A549 (cell line): Measurements from ENCODE around the gene SUPT5H. TPM values are rescaled to one million over a fixed set of nuclear protein-coding genes. Genes with fewer than 3 reads are reported as not detected.

Experiments
- ATAC-seq, 2 experiments: fragments of 200-7000 bp in 1 of 2; fragments of >200 bp in 1 of 2; cut with Nextera tagmentation in 1 of 2; cut with Tn5 transposase in 1 of 2; 3 replicates each; pipeline versions ENCODE4 v1.8.0 to v1.9.1; 2018 to 2020; ENCODE audit warnings: mild to moderate bottlenecking in 1 of 2, moderate library complexity in 1 of 2
- CTCF ChIA-PET: fragments of 300-600 bp; sonication (Branson Sonifier 250); formaldehyde crosslinking; extraction: SDS; loops from one replicate; lab custom pipeline; 2021; ENCODE audit warnings: antibody characterized with exemption, inconsistent platforms; lab: Yijun Ruan, JAX
- POLR2A ChIA-PET: fragments of 350-600 bp; formaldehyde crosslinking; extraction: SDS; loops from one replicate; lab custom pipeline; 2021; ENCODE audit warnings: antibody characterized with exemption, inconsistent platforms; lab: Yijun Ruan, JAX
- DNase-seq, 2 experiments: peaks; one replicate each; pipeline versions ENCODE4 v3.0.0 to v3.0.0-alpha.2; 2011 to 2016; ENCODE audit warnings: low read depth in 1 of 2, low spot score in 1 of 2
- FAIRE-seq: peaks from 2 replicates; lab custom pipeline; 2011; peaks lifted over from hg19 to GRCh38; lab: Jason Lieb, UNC
- H3K27ac ChIP-seq, 2 experiments: fragments of >200 bp; sonication (Bioruptor Twin); formaldehyde crosslinking; 3 replicates each; pipeline ENCODE4 v1.5.1; 2016 to 2017
- H3K4me1 ChIP-seq: fragments of >200 bp; sonication (Bioruptor Twin); formaldehyde crosslinking; 3 replicates; pipeline ENCODE4 v1.6.1; 2016
- H3K4me2 ChIP-seq: fragments of >200 bp; sonication (Bioruptor Twin); formaldehyde crosslinking; 3 replicates; pipeline ENCODE4 v1.6.1; 2016
- H3K4me3 ChIP-seq: fragments of >200 bp; sonication (Bioruptor Twin); formaldehyde crosslinking; 3 replicates; pipeline ENCODE4 v1.5.1; 2016
- H3K9me3 ChIP-seq: fragments of >200 bp; sonication (Bioruptor Twin); formaldehyde crosslinking; 3 replicates; pipeline ENCODE4 v1.6.1; 2016
- BHLHE40 ChIP-seq: IDR thresholded peaks from 2 replicates; pipeline ENCODE4 v1.6.1; 2012; ENCODE audit warnings: low read depth, low read length, inconsistent platforms
- CEBPB ChIP-seq, 2 experiments: fragments of >200 bp in 1 of 2; sonication (Bioruptor Twin) in 1 of 2; formaldehyde crosslinking in 1 of 2; IDR thresholded peaks; 2 replicates each; pipeline ENCODE4 v1.6.1; 2012 to 2016
- CHD4 ChIP-seq: fragments of 200-600 bp; sonication (generic); IDR thresholded peaks from 2 replicates; pipeline ENCODE4 v1.6.1; 2016; ENCODE audit warnings: antibody characterized with exemption, mild to moderate bottlenecking, borderline replicate concordance
- EHF ChIP-seq: fragments of 250-450 bp; sonication (Bioruptor Pico); IDR thresholded peaks from 2 replicates; pipeline ENCODE4 v1.5.0; 2020; ENCODE audit warnings: mild to moderate bottlenecking
- EP300 ChIP-seq, 2 experiments: fragments of >200 bp; sonication (Bioruptor Twin); formaldehyde crosslinking; IDR thresholded peaks; 2 replicates in 1 of 2; 3 replicates in 1 of 2; pipeline ENCODE4 v1.6.1; 2016 to 2017
- ESRRA ChIP-seq: fragments of 150-350 bp; IDR thresholded peaks from 2 replicates; pipeline ENCODE4 v1.6.1; 2014; ENCODE audit warnings: mild to moderate bottlenecking, low read length, borderline replicate concordance
- FOSB ChIP-seq: fragments of 250-450 bp; sonication (Bioruptor Pico); IDR thresholded peaks from 2 replicates; pipeline ENCODE4 v1.5.0; 2020; ENCODE audit warnings: mild to moderate bottlenecking, moderate library complexity
- FOSL2 ChIP-seq, 2 experiments: fragments of 450-650 bp in 1 of 2; fragments of >200 bp in 1 of 2; sonication (Bioruptor Twin) in 1 of 2; formaldehyde crosslinking; IDR thresholded peaks; 2 replicates each; pipeline versions ENCODE4 v1.5.0 to v1.6.1; 2016 to 2020; ENCODE audit warnings: mild to moderate bottlenecking in 1 of 2, moderate library complexity in 1 of 2
- FOXS1 ChIP-seq: fragments of 250-450 bp; sonication (Bioruptor Pico); IDR thresholded peaks from 2 replicates; pipeline ENCODE4 v1.5.0; 2020; ENCODE audit warnings: mild to moderate bottlenecking, moderate library complexity
- GATA3 ChIP-seq: IDR thresholded peaks from 2 replicates; pipeline ENCODE4 v1.6.1; 2012; ENCODE audit warnings: borderline replicate concordance
- HOXA7 ChIP-seq: fragments of 250-450 bp; sonication (Bioruptor Pico); IDR thresholded peaks from 2 replicates; pipeline ENCODE4 v1.5.0; 2020; ENCODE audit warnings: mild to moderate bottlenecking, moderate library complexity
- HOXB5 ChIP-seq: fragments of 250-450 bp; sonication (Bioruptor Pico); IDR thresholded peaks from 2 replicates; pipeline ENCODE4 v1.5.0; 2020; ENCODE audit warnings: mild to moderate bottlenecking, moderate library complexity
- JUN ChIP-seq, 2 experiments: fragments of >200 bp; sonication (Bioruptor Twin); formaldehyde crosslinking; IDR thresholded peaks; 2 replicates in 1 of 2; 3 replicates in 1 of 2; pipeline ENCODE4 v1.6.1; 2016 to 2017
- MAZ ChIP-seq: fragments of 150-350 bp; IDR thresholded peaks from 2 replicates; pipeline ENCODE4 v1.6.1; 2014; ENCODE audit warnings: antibody characterized with exemption, low read depth, low read length, borderline replicate concordance
- NPAS2 ChIP-seq: fragments of 250-450 bp; sonication (Bioruptor Pico); IDR thresholded peaks from 2 replicates; pipeline ENCODE4 v1.8.0; 2022; ENCODE audit warnings: mild to moderate bottlenecking, moderate library complexity, borderline replicate concordance
- POLR2A ChIP-seq: IDR thresholded peaks from 2 replicates; pipeline ENCODE4 v1.6.1; 2012; ENCODE audit warnings: mild to moderate bottlenecking, low read length
- POLR2AphosphoS2 ChIP-seq: conservative IDR thresholded peaks from 2 replicates; pipeline ENCODE4 v1.6.1; 2012; ENCODE audit warnings: low read length, improper control_type of control experiment, inconsistent platforms
- RAD21 ChIP-seq, 2 experiments: fragments of >200 bp in 1 of 2; sonication (Bioruptor Twin) in 1 of 2; formaldehyde crosslinking in 1 of 2; IDR thresholded peaks in 1 of 2; conservative IDR thresholded peaks in 1 of 2; 2 replicates in 1 of 2; 3 replicates in 1 of 2; pipeline ENCODE4 v1.6.1; 2012 to 2018; ENCODE audit warnings: inconsistent platforms in 1 of 2
- RARB ChIP-seq: fragments of 250-450 bp; sonication (Bioruptor Pico); IDR thresholded peaks from 2 replicates; pipeline ENCODE4 v1.8.0; 2021; ENCODE audit warnings: mild to moderate bottlenecking, moderate library complexity
- TFCP2L1 ChIP-seq: fragments of 250-450 bp; sonication (Bioruptor Pico); IDR thresholded peaks from 2 replicates; pipeline ENCODE4 v1.5.0; 2021; ENCODE audit warnings: mild to moderate bottlenecking
- ZC3H11A ChIP-seq: fragments of 450-650 bp; IDR thresholded peaks from 2 replicates; pipeline ENCODE4 v1.6.1; 2014; ENCODE audit warnings: antibody characterized with exemption, mild to moderate bottlenecking
- WGBS: methylation state at CpG from one replicate; pipeline ENCODE4 v1.1.6; 2017; ENCODE audit errors: missing lambda C conversion rate; 5-methylcytosine and 5-hydroxymethylcytosine counted together
- polyA plus RNA-seq, 4 experiments: library from polyadenylated mRNA; depleted of rRNA in 3 of 4; stranded (reverse); fragments of >200 nt; fragmentation: RNase III in 1 of 4; extraction: RNeasy Plus Mini Kit Qiagen cat#74134 plus additional on column Dnase treatment in 1 of 4; gene quantifications; 2 replicates in 3 of 4; 3 replicates in 1 of 4; pipeline ENCODE4 v1.2.3, GENCODE V29; 2011 to 2017
- TF ChIP-seq, protein P1 (sequence below): fragments of 150-350 bp; IDR thresholded peaks from 2 replicates; pipeline ENCODE4 v1.6.1; 2014; ENCODE audit warnings: low read depth, mild to moderate bottlenecking, low read length
- TF ChIP-seq, protein P2 (sequence below): fragments of >200 bp; sonication (Bioruptor Twin); formaldehyde crosslinking; IDR thresholded peaks from 3 replicates; pipeline ENCODE4 v1.6.1; 2016
- TF ChIP-seq, protein P3 (sequence below): fragments of 250-450 bp; sonication (Bioruptor Pico); IDR thresholded peaks from 2 replicates; pipeline ENCODE4 v1.5.0; 2021; ENCODE audit warnings: mild to moderate bottlenecking, moderate library complexity, borderline replicate concordance

SUPT5H gene
- polyA plus RNA-seq, 2 of the 4 experiments (the other 2 are of a cell fraction) = 186 to 222 TPM

DNA sequence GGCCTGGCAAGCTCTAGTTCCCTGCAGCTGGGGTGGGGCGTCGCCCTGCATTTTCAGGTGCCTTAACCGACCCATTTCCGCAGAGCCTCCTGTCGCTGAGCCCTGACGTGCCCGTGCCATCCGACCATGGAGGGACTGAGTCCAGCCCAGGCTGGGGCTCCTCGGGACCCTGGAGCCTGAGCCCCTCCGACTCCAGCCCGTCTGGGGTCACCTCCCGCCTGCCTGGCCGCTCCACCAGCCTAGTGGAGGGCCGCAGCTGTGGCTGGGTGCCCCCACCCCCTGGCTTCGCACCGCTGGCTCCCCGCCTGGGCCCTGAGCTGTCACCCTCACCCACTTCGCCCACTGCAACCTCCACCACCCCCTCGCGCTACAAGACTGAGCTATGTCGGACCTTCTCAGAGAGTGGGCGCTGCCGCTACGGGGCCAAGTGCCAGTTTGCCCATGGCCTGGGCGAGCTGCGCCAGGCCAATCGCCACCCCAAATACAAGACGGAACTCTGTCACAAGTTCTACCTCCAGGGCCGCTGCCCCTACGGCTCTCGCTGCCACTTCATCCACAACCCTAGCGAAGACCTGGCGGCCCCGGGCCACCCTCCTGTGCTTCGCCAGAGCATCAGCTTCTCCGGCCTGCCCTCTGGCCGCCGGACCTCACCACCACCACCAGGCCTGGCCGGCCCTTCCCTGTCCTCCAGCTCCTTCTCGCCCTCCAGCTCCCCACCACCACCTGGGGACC, 37.6 kb upstream of the SUPT5H start (continued):
- no peak for TF ChIP-seq CEBPB (IDR thresholded peaks at IDR 0.05)
- TF ChIP-seq JUN (IDR thresholded peaks at IDR 0.05) = peak in 1 of 2 experiments; percentile 46; a peak in 3 of 5 replicates
- peak; percentile 10; the same call in 1 of the 2 replicates for TF ChIP-seq GATA3
- TF ChIP-seq, protein P1, sequence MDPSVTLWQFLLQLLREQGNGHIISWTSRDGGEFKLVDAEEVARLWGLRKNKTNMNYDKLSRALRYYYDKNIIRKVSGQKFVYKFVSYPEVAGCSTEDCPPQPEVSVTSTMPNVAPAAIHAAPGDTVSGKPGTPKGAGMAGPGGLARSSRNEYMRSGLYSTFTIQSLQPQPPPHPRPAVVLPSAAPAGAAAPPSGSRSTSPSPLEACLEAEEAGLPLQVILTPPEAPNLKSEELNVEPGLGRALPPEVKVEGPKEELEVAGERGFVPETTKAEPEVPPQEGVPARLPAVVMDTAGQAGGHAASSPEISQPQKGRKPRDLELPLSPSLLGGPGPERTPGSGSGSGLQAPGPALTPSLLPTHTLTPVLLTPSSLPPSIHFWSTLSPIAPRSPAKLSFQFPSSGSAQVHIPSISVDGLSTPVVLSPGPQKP = no peak
- TF ChIP-seq ZC3H11A = no peak
- TF ChIP-seq EP300 (IDR thresholded peaks at IDR 0.05) = no peak

DNA sequence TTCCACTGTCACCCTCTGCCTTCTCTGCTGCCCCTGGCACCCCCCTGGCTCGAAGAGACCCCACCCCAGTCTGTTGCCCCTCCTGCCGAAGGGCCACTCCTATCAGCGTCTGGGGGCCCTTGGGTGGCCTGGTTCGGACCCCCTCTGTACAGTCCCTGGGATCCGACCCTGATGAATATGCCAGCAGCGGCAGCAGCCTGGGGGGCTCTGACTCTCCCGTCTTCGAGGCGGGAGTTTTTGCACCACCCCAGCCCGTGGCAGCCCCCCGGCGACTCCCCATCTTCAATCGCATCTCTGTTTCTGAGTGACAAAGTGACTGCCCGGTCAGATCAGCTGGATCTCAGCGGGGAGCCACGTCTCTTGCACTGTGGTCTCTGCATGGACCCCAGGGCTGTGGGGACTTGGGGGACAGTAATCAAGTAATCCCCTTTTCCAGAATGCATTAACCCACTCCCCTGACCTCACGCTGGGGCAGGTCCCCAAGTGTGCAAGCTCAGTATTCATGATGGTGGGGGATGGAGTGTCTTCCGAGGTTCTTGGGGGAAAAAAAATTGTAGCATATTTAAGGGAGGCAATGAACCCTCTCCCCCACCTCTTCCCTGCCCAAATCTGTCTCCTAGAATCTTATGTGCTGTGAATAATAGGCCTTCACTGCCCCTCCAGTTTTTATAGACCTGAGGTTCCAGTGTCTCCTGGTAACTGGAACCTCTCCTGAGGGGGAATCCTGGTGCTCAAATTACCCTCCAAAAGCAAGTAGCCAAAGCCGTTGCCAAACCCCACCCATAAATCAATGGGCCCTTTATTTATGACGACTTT, 36.8 kb upstream of the SUPT5H start:
- Histone ChIP-seq H3K9me3 (no peaks in the 10 kb centered on the region), H3K4me3 (peak overlapping the region; percentile 76), H3K4me2 (peak overlapping the region; percentile 95), H3K4me1 (peaks cover 53% of the 10 kb centered on the region), H3K27ac (peak overlapping the region; percentile 94 to 99)
- DNase-seq (peak in 1 of 2 experiments; percentile 61), ATAC-seq (no peak), FAIRE-seq (no peak)
- TF ChIP-seq TFCP2L1 (0 out of 2 replicates have a peak, but pooled peaks have one; percentile 23), BHLHE40 (0 out of 2 replicates have a peak, but pooled peaks have one; percentile 20), POLR2AphosphoS2 (peak; percentile 69; the same call in 1 of the 2 replicates), NPAS2 (CRISPR knock-in tag) (no peak), MAZ (0 out of 2 replicates have a peak, but pooled peaks have one; percentile 7), EHF (CRISPR knock-in tag) (no peak)
- TF ChIP-seq, protein P2, sequence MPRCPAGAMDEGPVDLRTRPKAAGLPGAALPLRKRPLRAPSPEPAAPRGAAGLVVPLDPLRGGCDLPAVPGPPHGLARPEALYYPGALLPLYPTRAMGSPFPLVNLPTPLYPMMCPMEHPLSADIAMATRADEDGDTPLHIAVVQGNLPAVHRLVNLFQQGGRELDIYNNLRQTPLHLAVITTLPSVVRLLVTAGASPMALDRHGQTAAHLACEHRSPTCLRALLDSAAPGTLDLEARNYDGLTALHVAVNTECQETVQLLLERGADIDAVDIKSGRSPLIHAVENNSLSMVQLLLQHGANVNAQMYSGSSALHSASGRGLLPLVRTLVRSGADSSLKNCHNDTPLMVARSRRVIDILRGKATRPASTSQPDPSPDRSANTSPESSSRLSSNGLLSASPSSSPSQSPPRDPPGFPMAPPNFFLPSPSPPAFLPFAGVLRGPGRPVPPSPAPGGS = peak; percentile 10; the same call in 1 of the 3 replicates
- CTCF ChIA-PET = interaction anchor here (0.6 to 21.4 kb wide), 11 partner anchors 10 to 448 kb away, joined by 3 to 457 read pairs (median 4); partner anchors contain the start of genes MED29, PAF1, RPS16 and SAMD4B
- POLR2A ChIA-PET = interaction anchor here (0.6 to 9.4 kb wide), 6 partner anchors 7 to 279 kb away, joined by 3 to 140 read pairs (median 14); partner anchors contain the start of genes MED29, PAF1 and RPS16
- 38% methylated on average over 18 of the region's 20 CpGs for WGBS

DNA sequence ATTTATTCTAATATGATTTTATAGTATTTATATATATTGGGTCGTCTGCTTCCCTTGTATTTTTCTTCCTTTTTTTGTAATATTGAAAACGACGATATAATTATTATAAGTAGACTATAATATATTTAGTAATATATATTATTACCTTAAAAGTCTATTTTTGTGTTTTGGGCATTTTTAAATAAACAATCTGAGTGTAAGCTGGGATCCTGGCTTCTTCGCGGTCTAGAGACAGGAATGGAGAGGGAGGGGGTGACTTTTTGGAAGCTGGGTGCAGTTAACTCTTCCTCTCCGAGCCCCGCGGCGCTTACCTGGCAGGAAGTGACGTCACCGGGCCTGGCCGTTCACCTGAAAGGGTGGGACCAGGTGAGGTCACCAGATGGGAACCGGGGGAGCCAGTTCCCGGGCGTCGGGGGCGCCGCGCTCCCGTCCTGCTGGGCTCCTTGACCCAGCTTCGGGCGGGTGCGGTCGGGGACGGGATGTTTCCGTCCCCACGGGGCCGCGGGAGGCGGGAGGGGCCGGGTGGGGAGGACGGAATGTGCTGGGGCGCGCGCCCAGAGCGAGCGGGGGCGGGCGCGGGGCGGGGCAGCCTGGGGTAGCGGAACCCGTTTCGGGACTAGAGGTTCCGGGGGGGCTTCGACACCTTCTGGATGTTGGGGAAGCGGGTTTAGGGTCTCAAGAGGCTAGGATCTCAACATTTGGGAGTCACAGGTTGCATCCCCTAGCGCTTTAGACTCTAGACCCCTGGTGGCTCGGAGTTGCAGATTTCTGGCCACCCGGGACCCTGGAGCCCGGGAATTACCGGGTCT, 36.0 kb upstream of the SUPT5H start:
- H3K4me3 ChIP-seq = peak overlapping the region; percentile 76
- peak in 1 of 2 experiments; percentile 0; a peak in 1 of 6 replicates for ATAC-seq
- POLR2A ChIA-PET = interaction anchor here (0.7 to 9.4 kb wide), 5 partner anchors 8 to 68 kb away, joined by 3 to 140 read pairs (median 19); partner anchors contain the start of genes MED29, PAF1 and RPS16
- H3K9me3 ChIP-seq = no peaks in the 10 kb centered on the region
- peak overlapping the region; percentile 95 for H3K4me2 ChIP-seq
- WGBS = 2% methylated on average over 25 of the region's 52 CpGs
- CTCF ChIA-PET = interaction anchor here (0.5 to 21.4 kb wide), 4 partner anchors 11 to 293 kb away, joined by 3 to 457 read pairs (median 76); partner anchors contain the start of gene RPS16
- peaks cover 55% of the 10 kb centered on the region for H3K4me1 ChIP-seq
- no peak for FAIRE-seq
- peak; percentile 85 to 89 for DNase-seq
- peak overlapping the region; percentile 94 to 99 for H3K27ac ChIP-seq
- no peak for TF ChIP-seq CHD4
- TF ChIP-seq HOXB5 (CRISPR knock-in tag) = peak; percentile 13; the same call in 1 of the 2 replicates
- TF ChIP-seq POLR2A = peak; percentile 55
- peak; percentile 94 for TF ChIP-seq POLR2AphosphoS2
- TF ChIP-seq HOXA7 = peak; percentile 99
- peak; percentile 39; the same call in 1 of the 2 replicates for TF ChIP-seq GATA3
- TF ChIP-seq FOSL2 (IDR thresholded peaks at IDR 0.05) = no peak
- TF ChIP-seq FOSL2 (CRISPR knock-in tag; IDR thresholded peaks at IDR 0.05) = peak; percentile 93
- peak; percentile 98 for TF ChIP-seq JUN (IDR thresholded peaks at IDR 0.05)
- TF ChIP-seq, protein P3, sequence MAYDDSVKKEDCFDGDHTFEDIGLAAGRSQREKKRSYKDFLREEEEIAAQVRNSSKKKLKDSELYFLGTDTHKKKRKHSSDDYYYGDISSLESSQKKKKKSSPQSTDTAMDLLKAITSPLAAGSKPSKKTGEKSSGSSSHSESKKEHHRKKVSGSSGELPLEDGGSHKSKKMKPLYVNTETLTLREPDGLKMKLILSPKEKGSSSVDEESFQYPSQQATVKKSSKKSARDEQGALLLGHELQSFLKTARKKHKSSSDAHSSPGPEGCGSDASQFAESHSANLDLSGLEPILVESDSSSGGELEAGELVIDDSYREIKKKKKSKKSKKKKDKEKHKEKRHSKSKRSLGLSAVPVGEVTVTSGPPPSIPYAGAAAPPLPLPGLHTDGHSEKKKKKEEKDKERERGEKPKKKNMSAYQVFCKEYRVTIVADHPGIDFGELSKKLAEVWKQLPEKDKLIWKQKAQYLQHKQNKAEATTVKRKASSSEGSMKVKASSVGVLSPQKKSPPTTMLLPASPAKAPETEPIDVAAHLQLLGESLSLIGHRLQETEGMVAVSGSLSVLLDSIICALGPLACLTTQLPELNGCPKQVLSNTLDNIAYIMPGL (CRISPR knock-in tag) = 0 out of 2 replicates have a peak, but pooled peaks have one; percentile 46
- peak; percentile 21; the same call in 1 of the 2 replicates for TF ChIP-seq MAZ
- TF ChIP-seq NPAS2 (CRISPR knock-in tag) = no peak
- TF ChIP-seq FOSB = peak; percentile 95
- TF ChIP-seq RARB (CRISPR knock-in tag) = peak; percentile 86
- no peak for TF ChIP-seq BHLHE40
- peak in 1 of 2 experiments; percentile 25; a peak in 2 of 5 replicates for TF ChIP-seq RAD21 (conservative IDR thresholded peaks at IDR 0.05 in 1 of 2, IDR thresholded peaks at IDR 0.05 in 1 of 2)
- TF ChIP-seq FOXS1 (CRISPR knock-in tag) = 0 out of 2 replicates have a peak, but pooled peaks have one; percentile 10
- no peak for TF ChIP-seq ESRRA
